ENCODE results near the gene COL17A1.

GRCh38 chr10:104026762-104027161, 58.9 kb downstream of the COL17A1 start:
- no peak for TF ChIP-seq CTCF (IDR thresholded peaks at IDR 0.05; ENCODE audit: low read length)
- no peak for TF ChIP-seq EZH2 (optimal IDR thresholded peaks at IDR 0.05; ENCODE audit: low read depth, low read length)

All from MM.1S (cell line).